Activated gamma-delta T cell (primary cell): ENCODE results near the gene FAM174A.
"Not testable (repeated sequence)": the region's sequence is repeated elsewhere in the genome, so short reads cannot be mapped to it uniquely, and the experiment has no call there.

Experiments
- DNase-seq: peaks from one replicate; lab custom pipeline; 2025; lab: John Stamatoyannopoulos, UW

Gene FAM174A

DNA sequence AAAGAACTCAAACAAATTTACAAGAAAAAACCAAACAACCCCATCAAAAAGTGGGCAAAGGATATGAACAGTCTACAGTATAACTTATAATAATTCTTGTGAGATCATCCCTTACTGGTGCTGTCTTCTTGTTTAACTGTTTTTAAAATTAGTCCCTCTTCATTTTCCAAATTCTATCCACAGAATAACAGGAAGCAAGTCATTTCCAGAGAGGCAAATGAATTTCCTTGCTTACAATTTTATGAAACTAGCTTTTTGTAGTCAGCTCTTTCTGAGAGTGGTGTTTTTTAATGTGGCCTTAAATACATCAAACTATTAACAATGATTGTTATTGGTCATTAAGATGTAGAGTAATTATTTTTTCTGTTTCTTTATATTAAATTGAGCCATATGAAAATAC lies 40.6 kb downstream of the FAM174A start:
- no peak for DNase-seq

DNA sequence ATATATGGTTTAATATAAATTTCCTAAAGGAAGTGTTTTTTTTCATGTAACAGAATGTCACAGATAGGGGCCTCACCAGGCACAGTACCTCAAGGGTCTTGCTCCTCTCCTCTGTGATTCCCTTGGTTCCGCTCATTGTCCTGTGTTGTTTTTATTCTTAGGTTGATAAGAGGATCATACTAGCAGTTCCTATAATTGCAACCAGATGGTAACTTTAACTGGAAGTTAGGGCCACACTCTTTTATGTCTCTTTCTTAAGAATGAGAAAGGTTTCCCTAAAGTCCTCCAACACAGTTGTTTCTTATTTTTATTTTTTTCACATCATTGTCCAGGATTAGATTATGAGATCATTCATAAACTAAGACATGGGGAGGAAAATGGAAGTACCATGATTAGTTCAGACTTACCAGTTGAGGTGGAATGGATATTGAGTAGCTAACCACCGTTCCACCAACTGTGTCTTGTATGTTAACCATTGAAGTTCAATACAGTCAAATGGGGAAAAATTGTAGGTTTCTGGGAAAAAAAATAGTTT lies 41.1 kb downstream of the FAM174A start:
- no peak for DNase-seq

DNA sequence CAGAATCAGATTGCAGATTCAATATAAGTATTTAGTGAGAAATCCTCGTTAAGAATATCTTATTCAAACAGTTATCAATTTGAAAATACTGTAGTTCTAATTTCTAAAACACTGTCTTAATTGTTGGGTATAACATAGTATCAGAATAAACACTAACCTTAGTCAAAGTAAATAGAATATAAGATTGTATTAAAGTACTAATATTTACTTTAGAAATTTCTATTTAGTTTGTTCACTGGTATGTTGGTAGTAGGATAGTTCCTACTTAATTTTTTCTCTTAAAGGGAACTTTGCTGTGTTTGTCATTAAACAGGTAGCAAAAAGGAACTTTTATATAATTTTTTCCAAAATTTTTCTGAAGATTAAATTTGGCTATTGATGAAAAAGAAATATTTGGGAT lies 42.3 kb downstream of the FAM174A start:
- no peak for DNase-seq

DNA sequence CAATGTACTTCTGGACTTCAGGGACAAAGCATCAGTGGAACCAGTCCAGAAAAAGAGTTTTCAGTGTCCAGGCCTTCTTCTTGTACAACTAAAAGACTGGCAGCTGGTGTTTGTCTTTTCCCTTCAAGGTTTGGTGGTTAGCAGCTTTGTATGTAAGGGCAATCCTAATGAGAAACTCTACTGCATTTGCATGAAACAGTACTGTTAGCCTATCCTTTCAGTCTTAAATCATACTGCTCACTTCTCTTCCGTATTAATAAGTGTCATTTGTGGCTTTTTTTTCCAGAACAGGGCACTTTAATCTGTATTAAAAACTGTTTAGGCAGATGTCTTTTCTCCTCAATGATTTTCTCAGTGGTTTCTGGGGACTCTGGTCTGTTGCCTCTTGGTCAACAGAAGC lies 48.9 kb downstream of the FAM174A start:
- no peak for DNase-seq

DNA sequence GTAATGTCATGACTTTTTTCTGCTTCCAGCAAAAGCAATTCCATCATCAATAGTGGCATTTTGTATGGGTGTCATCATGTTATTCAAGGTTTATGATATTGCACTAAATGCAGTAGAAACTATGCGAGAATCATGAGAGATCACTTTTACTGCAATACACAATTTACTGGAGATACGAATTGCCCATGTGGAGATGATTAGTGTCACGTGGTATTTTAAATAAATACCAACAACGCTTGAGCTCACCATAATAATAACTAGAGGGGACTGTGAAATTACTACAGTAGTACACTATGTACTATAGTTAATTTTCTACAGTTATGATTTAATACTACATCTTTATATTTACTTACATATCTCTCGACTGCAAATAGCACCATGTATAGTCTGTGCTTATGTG lies 49.7 kb downstream of the FAM174A start:
- no peak for DNase-seq

DNA sequence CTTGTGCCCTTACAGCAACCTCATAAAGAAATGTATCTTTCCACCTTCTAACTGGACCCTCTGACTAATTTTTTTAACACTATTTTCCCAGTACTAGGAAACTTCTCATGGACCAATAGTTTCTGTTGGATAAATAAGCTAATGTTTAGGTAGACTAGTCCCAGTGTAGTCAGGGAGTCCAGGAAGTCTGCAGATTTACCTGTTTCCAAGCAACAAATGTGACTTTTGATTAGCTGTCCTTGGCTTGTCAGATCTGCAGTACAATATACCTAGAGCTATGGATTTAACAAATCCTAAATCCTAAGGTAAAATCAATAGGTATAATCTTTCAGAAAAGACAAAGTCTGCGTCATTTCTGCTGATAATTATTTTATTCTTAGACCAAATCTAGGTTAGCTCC lies 55.7 kb downstream of the FAM174A start:
- DNase-seq, result no peak

DNA sequence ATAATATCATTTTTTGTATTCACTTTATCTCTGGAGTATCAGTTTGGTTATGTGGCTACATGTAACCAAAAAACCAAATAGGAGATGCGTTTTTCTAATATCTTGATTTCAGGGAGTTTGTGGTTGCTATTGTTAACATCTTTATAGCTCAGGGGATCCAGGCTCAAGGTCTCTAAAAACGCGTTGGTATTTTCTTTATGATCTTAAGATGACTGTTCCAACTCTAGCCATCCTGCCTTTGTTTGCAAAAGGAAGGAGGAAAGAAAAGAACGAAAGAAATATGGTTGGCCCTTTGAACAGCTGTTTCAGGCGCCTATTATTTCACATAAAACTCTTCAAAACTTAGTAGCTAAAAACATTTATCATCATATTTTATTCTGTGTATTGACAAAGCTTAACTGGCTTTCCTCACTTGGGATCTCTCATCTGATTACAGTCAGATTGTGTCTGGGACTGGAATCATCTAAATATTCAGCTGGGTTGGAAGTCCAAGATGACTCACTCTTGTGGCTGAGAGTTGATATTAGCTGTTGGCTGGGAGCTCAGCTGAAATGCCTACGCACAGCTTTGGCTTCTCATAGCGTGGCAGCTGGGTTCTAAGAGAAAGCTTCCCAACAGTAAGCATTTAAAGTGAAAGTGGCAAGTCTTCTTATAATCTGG lies 60.1 kb downstream of the FAM174A start:
- DNase-seq, result no peak

DNA sequence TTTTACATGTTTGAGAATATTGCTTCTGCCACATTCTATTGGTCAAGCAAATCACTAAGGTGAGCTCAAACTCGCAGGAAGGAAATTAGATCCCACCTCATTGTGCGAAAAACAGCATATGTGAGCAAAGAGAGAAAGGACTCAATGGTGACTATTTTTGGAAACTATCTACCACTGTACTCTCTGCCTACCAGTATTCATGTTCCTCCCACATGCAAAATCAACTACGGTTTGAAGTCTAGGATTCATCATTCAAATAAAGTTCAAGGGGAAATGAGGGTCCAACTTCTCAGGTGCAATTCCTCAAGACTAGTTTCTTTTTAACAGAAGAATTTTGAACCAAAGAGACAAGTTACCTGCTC lies 60.6 kb downstream of the FAM174A start:
- no peak for DNase-seq

DNA sequence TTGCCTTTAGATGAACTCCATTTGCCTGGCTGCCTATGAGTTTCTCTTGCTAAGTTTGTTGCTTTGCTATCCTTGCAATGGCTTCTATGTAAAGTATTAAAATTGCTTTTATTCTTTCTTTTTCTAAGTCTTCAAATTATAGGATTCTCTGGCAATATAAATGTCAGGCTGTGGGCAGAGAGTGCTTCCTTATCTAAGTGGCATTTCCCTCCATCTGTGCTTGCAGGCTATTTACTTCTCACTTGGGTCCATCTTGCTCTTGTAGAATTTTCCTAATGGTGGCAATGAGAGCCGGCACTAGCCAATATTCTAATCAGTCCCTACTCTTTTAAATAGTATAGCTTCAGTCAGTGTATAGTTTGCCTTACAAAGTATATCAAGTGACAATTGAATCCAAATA lies 63.3 kb downstream of the FAM174A start:
- DNase-seq, result no peak

DNA sequence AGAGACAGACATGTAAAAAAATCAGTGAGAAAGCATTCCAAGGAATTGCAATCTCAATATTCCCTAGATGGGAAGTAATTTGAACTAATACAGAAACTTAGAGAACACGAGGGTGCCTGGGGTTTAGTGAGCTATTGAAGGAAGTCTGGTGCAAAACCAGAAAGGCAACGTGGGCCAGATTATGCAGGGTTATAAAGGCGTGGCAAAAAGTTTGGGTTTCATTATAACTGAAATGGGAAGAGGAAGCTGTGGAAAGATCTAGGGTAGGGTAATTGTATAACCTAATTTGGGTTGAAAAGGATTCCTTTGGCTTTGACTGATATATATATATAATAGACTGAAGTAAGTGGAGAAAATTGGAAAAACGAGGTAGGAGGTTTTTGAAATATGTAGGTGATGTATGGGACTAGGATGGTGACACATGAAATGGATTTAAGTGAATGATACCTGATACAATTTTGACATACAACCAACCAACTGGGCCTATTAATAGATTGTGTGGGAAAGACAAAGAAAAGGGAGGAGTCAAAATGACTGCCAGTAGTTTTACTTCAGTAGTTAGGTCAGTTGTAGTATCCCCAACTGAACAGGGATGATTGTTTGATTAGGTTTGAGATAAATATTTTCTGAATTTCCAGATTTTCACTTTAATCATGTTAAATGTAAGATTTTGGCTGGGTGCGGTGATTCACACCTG lies 65.3 kb downstream of the FAM174A start:
- DNase-seq, result no peak

DNA sequence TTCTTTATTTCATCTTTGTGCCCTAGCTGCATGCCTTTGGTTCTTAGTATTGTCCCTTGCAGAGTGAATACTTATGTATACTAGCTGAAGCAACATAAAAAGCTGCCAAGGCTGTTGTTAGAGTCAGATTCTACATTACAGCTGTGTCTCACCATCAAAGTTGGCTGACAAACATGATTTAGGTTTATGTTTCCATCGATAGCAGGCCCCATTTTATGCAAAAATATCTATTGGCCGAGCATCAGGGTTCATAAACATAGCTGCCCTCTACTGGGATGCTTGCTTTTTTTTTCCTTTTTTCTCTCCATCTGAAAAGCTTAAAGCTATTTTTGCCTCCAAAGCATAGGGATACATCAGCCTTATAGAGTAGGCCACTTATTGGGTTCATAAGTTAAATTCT lies 68.0 kb downstream of the FAM174A start:
- DNase-seq, result no peak

DNA sequence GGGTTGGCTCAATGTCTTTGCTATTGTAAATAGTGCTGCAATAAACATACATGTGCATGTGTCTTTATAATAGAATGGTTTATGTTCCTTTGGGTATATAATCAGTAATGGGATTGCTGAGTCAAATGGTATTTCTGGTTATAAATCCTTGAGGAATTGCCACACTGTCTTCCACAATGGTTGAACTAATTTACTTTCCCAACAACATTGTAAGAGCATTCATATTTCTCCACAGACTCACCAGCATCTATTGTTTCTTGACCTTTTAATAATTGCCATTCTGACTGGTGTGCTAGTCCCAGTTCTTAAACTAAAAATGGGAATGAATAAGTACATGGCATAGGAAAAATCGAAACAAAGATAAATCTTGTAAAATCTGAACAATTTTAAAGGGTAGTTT lies 68.8 kb downstream of the FAM174A start:
- DNase-seq, result not testable (repeated sequence)

DNA sequence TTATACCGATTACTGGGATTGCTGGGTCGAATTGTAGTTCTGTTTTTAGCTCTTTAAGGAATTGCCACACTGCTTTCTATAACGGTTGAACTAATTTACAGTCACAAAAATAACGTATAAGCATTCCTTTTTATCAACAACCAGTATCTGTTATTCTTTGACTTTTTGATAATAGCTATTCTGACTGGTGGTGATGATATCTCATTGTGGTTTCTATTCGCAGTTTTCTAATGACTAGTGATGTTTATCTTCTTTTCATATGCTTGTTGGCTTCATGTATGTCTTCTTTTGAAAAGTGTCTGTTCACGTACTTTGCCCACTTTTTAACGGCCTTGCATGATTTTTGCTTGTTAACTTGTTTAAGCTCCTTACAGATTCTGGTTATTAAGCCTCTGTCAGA lies 74.4 kb downstream of the FAM174A start:
- DNase-seq, result no peak

DNA sequence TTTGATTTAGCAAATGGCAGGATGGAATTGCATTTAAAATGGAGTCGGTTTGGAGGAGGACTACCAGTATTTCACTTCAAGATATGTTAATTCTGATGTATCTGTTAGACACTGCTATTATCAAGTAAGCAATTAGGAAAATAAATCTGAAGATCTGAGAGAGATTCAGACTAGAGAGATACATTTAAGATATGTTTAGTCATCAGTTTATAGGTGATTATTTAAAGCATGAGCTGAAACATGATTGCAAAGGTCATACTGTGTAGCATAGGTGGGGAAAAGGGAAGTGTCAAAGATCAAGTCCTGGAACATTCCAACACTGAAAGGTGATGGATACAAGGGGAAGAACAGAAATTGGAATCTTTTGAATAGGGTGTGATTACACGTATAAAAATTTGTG lies 79.1 kb downstream of the FAM174A start:
- no peak for DNase-seq

DNA sequence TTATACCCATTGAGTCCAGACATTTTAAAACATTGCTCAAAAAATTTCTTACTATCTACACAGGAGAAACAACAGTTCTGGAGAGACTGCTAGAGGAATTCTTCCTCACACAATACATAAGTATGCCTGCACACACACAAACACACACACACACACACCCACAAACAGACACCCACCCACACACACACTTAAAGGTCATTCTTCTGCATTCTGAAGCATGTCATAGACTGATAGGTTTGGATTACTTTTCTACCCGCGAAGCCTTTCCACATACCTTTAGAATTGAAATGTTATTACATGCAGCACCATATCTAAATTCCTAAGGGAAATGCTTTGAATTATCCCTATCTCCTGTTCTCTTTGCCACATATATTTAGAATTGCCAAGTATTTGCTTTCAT lies 80.2 kb downstream of the FAM174A start:
- no peak for DNase-seq

DNA sequence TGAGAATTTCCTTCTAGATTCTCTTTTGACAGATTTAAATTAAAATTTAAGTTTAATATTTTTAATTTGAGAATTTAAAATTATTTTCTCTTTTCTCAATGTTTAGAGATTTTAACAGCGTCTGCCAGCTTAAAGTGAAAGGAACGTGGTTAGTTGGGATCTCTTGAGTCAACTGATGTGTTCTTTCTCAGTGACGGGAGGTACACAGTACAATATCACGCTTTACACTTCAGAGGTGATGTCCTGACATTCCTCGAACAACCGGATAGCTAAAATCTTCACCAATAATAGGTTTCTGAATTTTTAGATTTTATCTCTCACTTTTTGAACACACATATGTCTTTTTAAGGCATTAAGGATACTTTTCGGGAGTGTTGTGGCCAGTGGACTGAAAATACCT lies 81.1 kb downstream of the FAM174A start:
- DNase-seq, result no peak

DNA sequence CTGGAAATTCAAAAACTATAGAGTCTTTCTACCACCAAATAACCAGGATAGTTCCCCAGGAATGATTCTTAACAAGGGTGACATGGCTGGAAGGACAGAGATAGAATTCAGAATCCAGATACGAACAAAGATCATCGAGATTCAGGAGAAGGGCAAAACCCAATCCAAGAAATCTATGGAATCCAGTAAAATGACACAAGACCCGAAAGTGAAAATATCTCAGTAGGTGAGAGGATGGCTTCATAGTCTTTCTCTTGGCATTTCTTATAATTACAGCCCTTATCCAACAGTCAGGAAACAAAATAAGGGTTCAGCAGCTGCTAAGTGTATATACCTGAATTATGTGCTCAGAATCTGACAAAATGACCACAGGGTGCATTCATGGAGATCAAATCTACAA lies 81.8 kb downstream of the FAM174A start:
- no peak for DNase-seq

DNA sequence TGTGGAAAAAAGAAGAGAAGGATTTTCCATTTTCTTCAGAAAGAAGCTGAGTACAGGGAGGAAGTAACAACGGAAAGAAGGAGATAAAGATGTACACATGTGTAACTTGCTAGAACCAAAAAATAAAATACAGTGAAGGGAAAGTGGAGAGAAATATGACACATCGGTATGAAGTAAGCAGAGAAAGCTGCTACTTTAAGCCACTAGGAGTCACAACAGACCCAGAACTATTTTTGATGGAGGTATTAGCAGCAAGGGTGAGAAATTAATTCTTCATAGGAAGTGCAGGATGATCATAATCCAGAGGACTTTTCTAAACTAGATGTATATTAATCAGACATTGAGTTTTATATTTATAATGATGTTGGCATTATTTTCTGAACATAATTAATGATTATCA lies 88.5 kb downstream of the FAM174A start:
- no peak for DNase-seq

DNA sequence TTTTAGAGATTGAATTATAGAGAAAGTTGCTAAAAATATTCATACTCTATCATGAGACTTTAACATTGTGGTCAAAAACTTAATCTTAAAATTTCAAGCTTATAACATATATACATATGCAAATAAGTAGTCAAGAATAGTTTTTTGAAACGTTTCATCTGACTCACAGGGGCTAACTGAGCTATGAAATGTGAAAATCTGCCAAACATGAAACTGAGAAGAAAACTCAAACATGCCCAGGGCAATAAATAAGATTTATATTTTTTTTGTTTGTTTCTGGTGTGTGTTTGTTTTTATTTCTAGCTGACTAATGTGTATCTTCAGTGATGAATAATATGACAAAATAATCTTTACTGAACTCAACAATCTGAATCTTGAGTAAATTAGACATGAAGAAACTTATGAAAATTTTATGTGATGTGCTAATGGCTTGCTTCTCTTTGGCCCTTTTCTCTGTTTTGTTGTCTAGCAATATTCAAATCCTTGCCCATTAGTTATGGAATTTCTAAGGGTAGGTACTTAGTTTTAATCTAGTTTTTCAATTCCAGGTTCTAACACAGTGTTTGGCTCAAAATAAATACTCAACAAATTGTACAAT lies 99.9 kb downstream of the FAM174A start:
- DNase-seq, result no peak
